HG02571 (cell line): ENCODE data around the gene CCDC80.
A peak's percentile ranks its signal among the peaks of the same experiment; 100 is the strongest.
"Not testable (repeated sequence)": the region's sequence is repeated elsewhere in the genome, so short reads cannot be mapped to it uniquely, and the experiment has no call there.

Source experiments
- ATAC-seq: cut with Tn5 transposase; IDR thresholded peaks from one replicate; pipeline ENCODE4 v1.9.1; 2021; ENCODE audit warnings: mild to moderate bottlenecking, moderate library complexity; ENCODE audit not compliant: unreplicated experiment

CCDC80 gene

GRCh38 chr3:112593258-112593657 is 47.7 kb downstream of the CCDC80 start:
- ATAC-seq = no peak

GRCh38 chr3:112587336-112587735 is 53.6 kb downstream of the CCDC80 start:
- ATAC-seq = no peak

- ATAC-seq = no peak
Observed at GRCh38 chr3:112585782-112586181, 55.2 kb downstream of the CCDC80 start.

- no peak for ATAC-seq
Observed at GRCh38 chr3:112583105-112583504, 57.8 kb downstream of the CCDC80 start.

- ATAC-seq = no peak
Observed at GRCh38 chr3:112582244-112582874, 58.6 kb downstream of the CCDC80 start.

GRCh38 chr3:112579697-112580096 is 61.2 kb downstream of the CCDC80 start:
- no peak for ATAC-seq

GRCh38 chr3:112579232-112579631 is 61.7 kb downstream of the CCDC80 start:
- no peak for ATAC-seq

- no peak for ATAC-seq
Observed at GRCh38 chr3:112572701-112573100, 68.2 kb downstream of the CCDC80 start.

- no peak for ATAC-seq
Observed at GRCh38 chr3:112569265-112569664, 71.7 kb downstream of the CCDC80 start.

GRCh38 chr3:112568642-112569041 is 72.3 kb downstream of the CCDC80 start:
- no peak for ATAC-seq

- no peak for ATAC-seq
Observed at GRCh38 chr3:112564940-112565305, 76.0 kb downstream of the CCDC80 start.

GRCh38 chr3:112564247-112564939 is 76.5 kb downstream of the CCDC80 start:
- not testable (repeated sequence) for ATAC-seq

- ATAC-seq = peak; percentile 74
Observed at GRCh38 chr3:112561734-112562529, 79.0 kb downstream of the CCDC80 start, which contains the start of the genes ATG3 and SLC35A5. ATG3 (minus strand) TSS chr3:112561962; CDS start chr3:112561528, 434 bp downstream. SLC35A5 (plus strand) TSS chr3:112562045; CDS start chr3:112563404, 1,359 bp downstream.

GRCh38 chr3:112561484-112561733 is 79.5 kb downstream of the CCDC80 start:
- ATAC-seq = peak; percentile 51

GRCh38 chr3:112560721-112561483 is 80.0 kb downstream of the CCDC80 start:
- ATAC-seq = peak; percentile 29

GRCh38 chr3:112560307-112560706 is 80.6 kb downstream of the CCDC80 start:
- ATAC-seq = no peak

GRCh38 chr3:112557976-112558375 is 83.0 kb downstream of the CCDC80 start:
- ATAC-seq = no peak

GRCh38 chr3:112555535-112556170 is 85.3 kb downstream of the CCDC80 start:
- ATAC-seq = no peak

GRCh38 chr3:112550859-112551258 is 90.1 kb downstream of the CCDC80 start:
- ATAC-seq = no peak
